Ascending aorta (tissue), 2 donors: ENCODE results near the gene AHCYL2. TPM values are rescaled to one million over a fixed set of nuclear protein-coding genes. Genes with fewer than 3 reads are reported as not detected.

Experiments
- DNase-seq, 2 donors: peaks; one replicate each; pipeline ENCODE4 v3.0.0-alpha.2; 2019; ENCODE audit warnings: low spot score in 2 of 2
- H3K27ac ChIP-seq, 2 donors: fragments of 200-600 bp; sonication (generic); one replicate each; pipeline ENCODE4 v1.5.1; 2016 to 2017; ENCODE audit warnings: mild to moderate bottlenecking in 1 of 2
- H3K27me3 ChIP-seq: fragments of 200-600 bp; sonication (generic); one replicate; pipeline ENCODE4 v1.5.1; 2017
- H3K36me3 ChIP-seq, 2 donors: fragments of 200-600 bp; sonication (generic); one replicate each; pipeline ENCODE4 v1.5.1; 2016
- H3K4me1 ChIP-seq, 2 donors: fragments of 200-600 bp; sonication (generic); one replicate each; pipeline ENCODE4 v1.5.1; 2016 to 2017; ENCODE audit warnings: mild to moderate bottlenecking in 1 of 2
- H3K4me3 ChIP-seq, 2 donors: fragments of 200-600 bp; sonication (generic); one replicate each; pipeline ENCODE4 v1.5.1; 2016 to 2017; ENCODE audit warnings: mild to moderate bottlenecking in 1 of 2
- H3K9me3 ChIP-seq, 2 donors: fragments of 200-600 bp; sonication (generic); one replicate each; pipeline ENCODE4 v1.5.1; 2016
- CTCF ChIP-seq, 3 experiments: fragments of 200-600 bp in 2 of 3; fragments of 450-650 bp in 1 of 3; sonication (generic) in 2 of 3; IDR thresholded peaks; one replicate each; pipeline ENCODE4 v1.5.1; 2016 to 2019; ENCODE audit warnings: antibody characterized with exemption in 3 of 3, mild to moderate bottlenecking in 1 of 3, moderate library complexity in 1 of 3
- intact Hi-C: fragments of 100-400 bp; cut with DNase I; formaldehyde crosslinking; loops from one replicate; pipeline ENCODE4 v1.15.1; 2023
- total RNA-seq: library from RNA; depleted of rRNA; stranded (reverse); fragments of >200 nt; gene quantifications from one replicate; pipeline ENCODE4 v1.1.0, GENCODE V29; 2016

Gene AHCYL2
- total RNA-seq, 1 donor from 2014 or later = 62.9 TPM

GRCh38 chr7:129371487-129371886 lies 146.7 kb downstream of the AHCYL2 start:
- H3K27ac ChIP-seq = no peak overlapping the region
- H3K9me3 ChIP-seq = no peaks in the 10 kb centered on the region
- H3K27me3 ChIP-seq = no peaks in the 10 kb centered on the region
- H3K4me1 ChIP-seq = no peaks in the 10 kb centered on the region
- DNase-seq = no peak
- H3K36me3 ChIP-seq = no peaks in the 10 kb centered on the region
- TF ChIP-seq CTCF (IDR thresholded peaks at IDR 0.05) = no peak
- H3K4me3 ChIP-seq = no peak overlapping the region
- intact Hi-C loops = no loop called here

- Histone ChIP-seq H3K9me3 (no peaks in the 10 kb centered on the region), H3K36me3 (no peaks in the 10 kb centered on the region), H3K4me3 (no peak overlapping the region), H3K4me1 (no peaks in the 10 kb centered on the region), H3K27me3 (no peaks in the 10 kb centered on the region), H3K27ac (no peak overlapping the region)
- intact Hi-C loops = no loop called here
- no peak for DNase-seq
- TF ChIP-seq CTCF (IDR thresholded peaks at IDR 0.05) = no peak
Observed at GRCh38 chr7:129373651-129374428, 149.0 kb downstream of the AHCYL2 start.

GRCh38 chr7:129375141-129375938 lies 150.5 kb downstream of the AHCYL2 start:
- no peak for TF ChIP-seq CTCF (IDR thresholded peaks at IDR 0.05)
- no peaks in the 10 kb centered on the region for H3K9me3 ChIP-seq
- intact Hi-C loops = no loop called here

GRCh38 chr7:129376076-129376777 lies 151.4 kb downstream of the AHCYL2 start:
- no peaks in the 10 kb centered on the region for H3K4me1 ChIP-seq
- TF ChIP-seq CTCF (IDR thresholded peaks at IDR 0.05) = peak in 2 of 3 experiments; percentile 30 to 41
- H3K27me3 ChIP-seq = no peaks in the 10 kb centered on the region
- no peak for DNase-seq
- peaks cover 0 to 4% of the 10 kb centered on the region in 2 donors for H3K36me3 ChIP-seq
- H3K27ac ChIP-seq = no peak overlapping the region
- no peak overlapping the region for H3K4me3 ChIP-seq
- no peaks in the 10 kb centered on the region for H3K9me3 ChIP-seq
- intact Hi-C loops = no loop called here

More at GRCh38 chr7:129375141-129375938, 150.5 kb downstream of the AHCYL2 start:
- no peak overlapping the region for H3K27ac ChIP-seq
- peaks cover 0 to 4% of the 10 kb centered on the region in 2 donors for H3K36me3 ChIP-seq
- no peak for DNase-seq
- H3K27me3 ChIP-seq = no peaks in the 10 kb centered on the region
- no peak overlapping the region for H3K4me3 ChIP-seq
- no peaks in the 10 kb centered on the region for H3K4me1 ChIP-seq

GRCh38 chr7:129376778-129377700 lies 152.2 kb downstream of the AHCYL2 start:
- TF ChIP-seq CTCF (IDR thresholded peaks at IDR 0.05) = no peak
- DNase-seq = no peak
- intact Hi-C loops = no loop called here

More at GRCh38 chr7:129376778-129377700, 152.2 kb downstream of the AHCYL2 start:
- Histone ChIP-seq H3K27ac (no peak overlapping the region), H3K36me3 (peaks cover 0 to 4% of the 10 kb centered on the region in 2 donors), H3K9me3 (no peaks in the 10 kb centered on the region), H3K4me1 (no peaks in the 10 kb centered on the region), H3K27me3 (no peaks in the 10 kb centered on the region), H3K4me3 (no peak overlapping the region)
